Stomach (tissue), 4 donors: ENCODE results near the gene RBM47.

Experiments used
- EP300 ChIP-seq: sonication (generic); formaldehyde crosslinking; IDR thresholded peaks from one replicate; pipeline ENCODE4 v1.6.1; 2017; ENCODE audit warnings: antibody characterized with exemption
- TF ChIP-seq, protein P1 (sequence below), 7 experiments: fragments of 450-650 bp in 4 of 7; fragments of 200-600 bp in 3 of 7; sonication (generic) in 3 of 7; IDR thresholded peaks; one replicate each; pipeline ENCODE4 v1.5.1; 2016 to 2019; ENCODE audit warnings: antibody characterized with exemption in 7 of 7, control low read depth in 2 of 7, mild to moderate bottlenecking in 1 of 7

- TF ChIP-seq, protein P1, sequence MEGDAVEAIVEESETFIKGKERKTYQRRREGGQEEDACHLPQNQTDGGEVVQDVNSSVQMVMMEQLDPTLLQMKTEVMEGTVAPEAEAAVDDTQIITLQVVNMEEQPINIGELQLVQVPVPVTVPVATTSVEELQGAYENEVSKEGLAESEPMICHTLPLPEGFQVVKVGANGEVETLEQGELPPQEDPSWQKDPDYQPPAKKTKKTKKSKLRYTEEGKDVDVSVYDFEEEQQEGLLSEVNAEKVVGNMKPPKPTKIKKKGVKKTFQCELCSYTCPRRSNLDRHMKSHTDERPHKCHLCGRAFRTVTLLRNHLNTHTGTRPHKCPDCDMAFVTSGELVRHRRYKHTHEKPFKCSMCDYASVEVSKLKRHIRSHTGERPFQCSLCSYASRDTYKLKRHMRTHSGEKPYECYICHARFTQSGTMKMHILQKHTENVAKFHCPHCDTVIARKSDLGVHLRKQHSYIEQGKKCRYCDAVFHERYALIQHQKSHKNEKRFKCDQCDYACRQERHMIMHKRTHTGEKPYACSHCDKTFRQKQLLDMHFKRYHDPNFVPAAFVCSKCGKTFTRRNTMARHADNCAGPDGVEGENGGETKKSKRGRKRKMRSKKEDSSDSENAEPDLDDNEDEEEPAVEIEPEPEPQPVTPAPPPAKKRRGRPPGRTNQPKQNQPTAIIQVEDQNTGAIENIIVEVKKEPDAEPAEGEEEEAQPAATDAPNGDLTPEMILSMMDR (IDR thresholded peaks at IDR 0.05) = no peak
- no peak for TF ChIP-seq EP300
Observed at GRCh38 chr4:40377512-40378365, 251.9 kb downstream of the RBM47 start.
